CD4-positive, alpha-beta T cell treated with Interleukin-12 subunit alpha and Interleukin-12 subunit beta, for 1 hour (primary cell): ENCODE results near the gene PLCH1.
"Not testable (repeated sequence)": the region's sequence is repeated elsewhere in the genome, so short reads cannot be mapped to it uniquely, and the experiment has no call there.

Experiments used
- DNase-seq: peaks from one replicate; pipeline ENCODE4 v3.0.0-alpha.2; 2020

PLCH1 gene

DNA sequence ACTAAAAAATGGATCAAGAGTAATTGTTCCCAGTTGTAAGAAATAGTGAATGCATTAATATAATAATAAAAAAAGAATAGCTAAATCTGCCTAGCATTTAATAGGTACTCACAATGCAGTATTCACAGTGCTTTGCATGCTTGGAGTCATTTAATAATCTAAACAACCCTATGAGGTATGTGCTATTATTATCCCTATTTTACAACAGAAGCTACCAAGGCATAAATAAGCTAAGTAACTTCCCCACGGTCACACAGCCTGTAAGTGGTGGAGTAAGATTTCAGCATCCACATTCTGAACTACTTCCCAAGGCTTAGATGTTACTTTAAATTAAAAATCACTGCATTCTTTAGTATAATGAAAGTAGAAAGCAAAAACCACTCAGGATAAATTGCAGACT is 102.9 kb downstream of the PLCH1 start:
- DNase-seq, result no peak

DNA sequence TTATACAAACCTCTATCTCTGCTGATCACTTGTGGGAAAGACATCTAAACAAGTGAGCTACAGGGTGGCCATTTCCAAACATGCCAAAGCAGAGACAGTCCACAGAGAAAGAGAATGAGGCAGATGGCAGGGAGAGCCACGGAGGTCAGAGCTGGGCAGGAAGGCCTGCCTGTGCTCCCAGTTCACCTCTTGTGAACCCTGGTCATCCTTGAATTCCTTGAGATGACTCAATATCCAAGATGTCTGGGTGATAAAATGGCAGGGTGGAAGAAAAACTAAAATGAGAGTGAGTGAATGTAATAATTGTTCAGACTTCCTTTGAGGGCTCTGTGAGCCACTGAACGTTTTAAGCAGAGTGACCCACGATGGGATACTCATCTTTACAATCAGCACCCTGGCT is 104.8 kb downstream of the PLCH1 start:
- DNase-seq, result no peak

DNA sequence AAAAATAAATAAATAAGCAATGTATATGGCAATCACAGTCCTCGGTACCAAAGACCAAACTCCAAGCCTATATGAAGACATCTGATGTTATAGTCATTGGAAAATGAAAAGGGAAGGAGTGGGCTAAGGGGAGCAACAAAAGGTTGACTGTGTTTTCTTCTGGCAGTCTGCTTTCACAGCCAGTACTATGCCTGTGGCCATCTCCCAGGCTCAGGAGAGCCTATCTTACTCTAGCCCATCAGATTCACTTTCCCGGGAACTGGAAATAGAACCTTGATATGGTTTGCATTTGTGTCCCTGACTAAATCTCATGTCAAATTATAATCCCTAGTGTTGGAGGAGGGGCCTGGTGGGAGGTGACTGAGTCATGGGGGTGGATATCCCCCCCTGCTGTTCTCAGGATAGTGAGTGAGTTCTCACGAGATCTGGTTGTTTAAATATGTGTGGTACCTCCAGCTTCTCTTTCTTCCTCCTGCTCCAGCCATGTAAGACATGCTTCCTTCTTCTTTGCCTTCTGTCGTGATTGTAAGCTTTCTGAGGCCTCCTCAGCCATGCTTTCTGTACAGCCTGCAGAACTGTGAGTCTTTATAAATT is 105.3 kb downstream of the PLCH1 start:
- DNase-seq, result no peak

DNA sequence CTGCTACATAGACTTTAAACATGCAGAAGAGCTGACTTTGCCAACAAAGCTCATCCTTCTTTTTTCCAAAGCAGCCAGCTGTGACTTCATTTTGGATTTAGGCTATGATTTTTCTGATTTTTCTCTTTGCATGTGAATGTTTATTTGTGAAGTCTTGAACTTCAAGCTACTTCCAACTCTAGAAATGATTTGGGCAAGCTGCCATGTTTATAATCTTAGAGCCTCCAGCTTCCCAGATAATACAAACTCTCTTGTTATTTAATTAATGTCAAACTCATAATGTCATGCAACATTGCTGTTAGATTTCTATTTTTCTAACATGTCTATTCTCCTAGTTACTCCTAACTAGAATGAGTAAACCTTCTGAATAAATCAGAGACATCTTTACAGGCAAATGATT is 106.4 kb downstream of the PLCH1 start:
- not testable (repeated sequence) for DNase-seq

DNA sequence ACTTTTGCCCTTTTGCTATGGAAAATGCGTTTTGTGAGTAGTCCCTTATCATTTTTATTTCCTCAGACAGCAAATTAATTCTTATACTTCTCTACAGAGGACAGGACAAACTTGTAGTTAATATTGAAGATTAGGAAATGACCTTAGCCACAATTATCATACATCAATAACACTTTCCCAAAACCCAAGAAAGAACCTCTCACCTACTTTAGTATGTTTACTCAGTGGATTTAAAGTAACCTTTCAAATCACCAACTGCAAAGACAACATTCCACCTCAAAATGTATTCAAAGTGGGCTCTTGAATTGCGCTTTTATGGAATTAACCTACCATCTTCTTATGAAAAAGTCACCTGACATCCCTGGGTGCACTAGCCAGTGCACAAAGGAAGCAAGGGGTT is 107.3 kb downstream of the PLCH1 start:
- DNase-seq, result no peak

DNA sequence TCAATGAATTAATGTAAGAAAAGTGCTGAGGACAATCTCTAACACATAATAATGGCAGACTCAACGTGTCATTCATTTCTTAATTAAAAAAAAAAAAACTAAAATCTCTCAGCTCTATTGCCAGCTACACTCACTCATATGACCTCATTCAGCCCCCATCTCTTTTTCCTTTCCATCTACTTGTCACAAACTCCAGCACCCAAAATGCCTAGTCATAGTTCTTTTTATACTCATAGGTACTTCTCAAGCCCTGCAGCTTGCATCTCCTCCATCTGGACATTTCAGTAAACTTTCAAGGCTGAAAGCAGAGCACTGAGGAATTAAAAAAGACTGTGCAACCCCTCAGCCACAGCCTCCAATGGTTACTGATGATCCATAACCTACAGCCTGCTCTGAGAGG is 109.8 kb downstream of the PLCH1 start:
- no peak for DNase-seq

DNA sequence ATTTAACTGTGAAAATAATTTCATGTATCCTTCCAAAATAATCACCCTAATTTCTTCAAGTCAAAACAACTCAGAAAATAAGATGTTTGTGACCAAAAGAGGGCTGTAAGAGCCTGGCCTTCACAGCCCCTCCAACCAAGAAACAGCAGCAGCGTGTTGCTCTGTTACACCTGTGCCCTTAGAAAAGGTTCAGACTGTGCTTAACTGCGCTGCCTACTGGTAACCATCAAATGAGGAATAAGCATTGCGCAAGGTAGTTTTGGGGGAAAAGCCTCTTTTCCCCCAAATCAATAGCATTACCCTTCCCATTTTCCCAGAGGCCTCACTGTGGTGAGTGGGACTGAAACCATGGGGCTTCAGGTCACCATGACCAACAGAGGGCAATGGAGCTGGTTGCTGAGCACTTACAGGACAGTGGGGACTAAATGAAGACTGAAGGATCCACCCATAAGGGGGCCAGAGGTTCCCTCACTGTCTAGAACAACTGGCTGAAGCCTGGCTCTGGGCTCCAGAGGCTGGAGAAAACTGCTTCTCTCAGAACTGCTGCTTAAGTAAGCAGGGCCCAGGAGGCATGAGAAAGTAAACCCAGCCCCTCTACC is 110.7 kb downstream of the PLCH1 start:
- DNase-seq, result no peak

DNA sequence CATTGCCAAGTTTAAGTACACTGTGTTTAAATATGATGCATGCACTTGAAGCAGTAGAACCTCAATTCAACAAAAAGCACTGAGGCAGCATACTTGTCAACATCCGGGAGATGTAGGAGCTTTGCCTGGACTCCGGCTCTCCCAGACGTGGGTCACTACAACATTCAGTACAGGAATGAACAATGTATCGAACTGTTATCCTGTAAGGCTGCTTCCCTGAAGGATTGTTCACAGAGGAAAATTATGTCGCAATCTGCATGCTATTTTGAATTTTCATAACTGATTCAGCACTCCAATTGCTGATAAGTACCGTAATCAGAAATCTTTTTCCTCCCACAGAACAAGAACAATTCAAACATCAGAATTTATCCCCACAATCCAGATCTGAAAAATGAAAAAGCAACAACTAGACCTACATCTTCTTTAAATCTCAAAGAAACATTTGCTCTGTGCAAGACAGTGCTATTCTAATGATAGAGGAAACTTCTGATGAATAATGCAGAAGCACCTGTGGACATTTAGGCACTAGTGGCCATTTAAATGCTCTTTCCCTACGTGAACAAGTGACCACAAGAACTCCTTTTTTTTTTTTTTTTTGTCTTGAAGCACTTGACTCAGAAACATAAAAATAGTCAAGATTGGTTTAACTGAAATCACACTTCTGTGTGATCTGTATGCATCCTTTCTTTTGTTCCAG is 113.4 kb downstream of the PLCH1 start:
- no peak for DNase-seq

DNA sequence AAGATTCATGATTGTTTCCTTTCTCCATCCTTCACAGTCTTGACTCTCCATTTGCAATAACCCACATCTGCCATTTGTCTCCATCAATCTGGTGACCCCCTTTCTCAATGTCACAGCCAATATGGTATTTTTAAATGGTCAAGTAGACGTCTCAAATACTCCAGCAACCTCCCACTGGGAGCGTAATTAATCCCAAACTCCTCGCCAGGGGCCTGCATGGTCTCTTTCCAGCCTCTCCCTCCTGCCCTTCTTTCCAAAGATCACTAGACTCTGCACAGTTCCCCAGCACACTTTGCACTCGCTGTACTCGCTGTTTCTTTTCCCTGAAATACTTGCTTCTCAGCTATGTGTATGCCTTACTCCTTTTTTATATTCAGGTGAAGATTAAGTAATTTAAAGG is 115.3 kb downstream of the PLCH1 start:
- no peak for DNase-seq

DNA sequence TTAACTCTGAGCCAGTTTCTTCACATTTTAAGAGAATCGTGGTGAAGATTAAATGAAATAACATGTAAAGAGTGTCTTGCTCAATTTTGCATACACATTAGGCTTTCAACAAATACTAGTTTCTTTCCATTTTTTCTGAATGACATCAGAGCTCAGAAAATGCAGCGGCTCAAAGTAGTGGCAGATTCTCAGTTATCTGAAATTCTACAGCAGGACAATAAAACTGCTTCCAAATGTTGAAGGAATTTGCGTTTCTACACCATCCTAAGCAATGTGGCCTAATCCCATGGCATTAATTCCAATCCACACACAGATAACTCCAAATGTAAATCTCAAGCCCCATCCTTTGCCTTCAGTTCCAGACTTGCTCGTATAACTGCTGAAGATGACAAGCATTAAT is 115.8 kb downstream of the PLCH1 start:
- DNase-seq, result no peak

DNA sequence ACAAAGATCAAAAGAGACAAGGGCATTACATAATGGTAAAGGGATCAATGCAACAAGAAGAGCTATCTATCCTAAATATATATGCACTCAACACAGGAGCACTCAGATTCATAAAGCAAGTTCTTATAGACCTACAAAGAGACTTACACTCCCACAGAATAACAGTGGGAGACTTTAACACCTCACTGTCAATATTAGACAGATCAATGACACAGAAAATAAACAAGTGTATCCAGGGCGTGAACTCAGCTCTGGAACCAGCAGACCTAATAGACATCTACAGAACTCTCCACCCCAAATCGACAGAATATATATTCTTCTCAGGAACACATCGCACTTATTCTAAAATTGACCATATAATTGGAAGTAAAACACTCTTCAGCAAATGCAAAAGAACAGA is 122.2 kb downstream of the PLCH1 start:
- DNase-seq, result not testable (repeated sequence)

DNA sequence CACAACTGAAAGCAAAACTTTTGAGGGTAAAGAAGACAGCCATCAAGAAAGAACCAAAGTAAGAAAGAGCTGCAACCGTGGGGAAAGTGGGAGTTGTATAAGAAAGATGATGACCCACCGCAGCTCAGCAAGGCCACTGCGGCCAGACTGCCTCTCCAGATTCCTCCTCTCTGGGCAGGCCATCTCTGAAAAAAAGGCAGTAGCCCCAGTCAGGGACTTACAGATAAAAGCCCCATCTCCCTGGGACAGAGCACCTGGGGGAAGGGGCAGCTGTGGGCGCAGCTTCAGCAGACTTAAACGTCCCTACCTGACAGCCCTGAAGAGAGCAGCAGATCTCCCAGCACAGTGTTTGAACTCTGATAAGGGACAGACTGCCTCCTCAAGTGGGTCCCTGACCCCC is 124.3 kb downstream of the PLCH1 start:
- not testable (repeated sequence) for DNase-seq

DNA sequence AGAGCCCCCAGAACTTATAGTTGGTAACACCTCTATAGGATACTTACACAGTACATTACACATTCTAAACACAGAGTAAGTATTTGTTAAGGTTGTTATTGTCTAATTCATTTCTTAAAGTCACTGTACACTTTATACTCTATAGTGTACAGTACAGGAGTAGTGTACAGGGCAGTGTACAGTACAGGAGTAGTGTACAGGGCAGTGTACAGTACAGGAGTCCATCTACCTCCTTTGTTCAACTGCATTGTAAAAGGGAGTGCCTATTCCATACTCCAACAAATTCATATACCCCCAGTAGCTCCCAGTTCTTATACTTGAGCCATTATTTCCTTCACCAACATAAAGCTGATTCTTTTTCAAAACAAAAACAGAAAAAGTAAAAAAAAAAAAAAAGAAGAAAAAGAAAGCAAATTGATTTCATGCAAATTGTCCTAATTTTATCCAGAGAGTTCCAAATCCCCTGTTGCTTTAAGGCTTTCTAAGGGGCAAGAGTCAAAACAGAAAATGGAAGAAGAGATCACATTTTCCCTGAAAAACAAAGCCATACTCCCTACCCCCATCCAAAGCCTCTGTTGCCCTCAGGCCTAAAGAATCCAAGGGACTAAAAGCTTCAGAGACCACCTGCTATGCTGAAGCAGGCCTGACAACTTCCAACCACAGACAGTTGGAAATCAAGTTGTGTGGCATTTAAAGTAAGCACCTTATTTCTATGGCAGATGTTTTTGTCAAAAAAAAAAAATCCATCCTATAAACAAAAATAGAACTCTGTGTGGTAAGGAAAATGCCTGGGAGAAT is 125.6 kb downstream of the PLCH1 start:
- DNase-seq, result no peak

DNA sequence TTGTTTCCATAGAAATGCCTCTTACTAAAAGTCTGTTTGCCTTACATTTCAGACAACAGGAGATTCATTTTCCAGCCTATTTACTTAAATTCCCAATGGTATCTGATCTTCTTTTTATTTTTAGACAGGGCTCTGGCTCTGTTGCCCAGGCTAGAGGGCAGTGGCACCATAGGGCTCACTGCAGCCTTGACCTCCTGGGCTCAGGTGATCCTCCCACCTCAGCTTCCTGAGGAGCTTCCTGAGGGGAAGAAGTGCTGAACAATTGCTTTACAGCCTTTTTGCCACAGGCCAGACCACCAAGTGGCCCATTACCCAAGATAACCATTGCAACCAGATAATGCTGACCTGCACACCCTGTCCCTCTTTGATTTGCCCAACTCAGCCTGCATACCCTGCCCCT is 126.3 kb downstream of the PLCH1 start:
- no peak for DNase-seq

DNA sequence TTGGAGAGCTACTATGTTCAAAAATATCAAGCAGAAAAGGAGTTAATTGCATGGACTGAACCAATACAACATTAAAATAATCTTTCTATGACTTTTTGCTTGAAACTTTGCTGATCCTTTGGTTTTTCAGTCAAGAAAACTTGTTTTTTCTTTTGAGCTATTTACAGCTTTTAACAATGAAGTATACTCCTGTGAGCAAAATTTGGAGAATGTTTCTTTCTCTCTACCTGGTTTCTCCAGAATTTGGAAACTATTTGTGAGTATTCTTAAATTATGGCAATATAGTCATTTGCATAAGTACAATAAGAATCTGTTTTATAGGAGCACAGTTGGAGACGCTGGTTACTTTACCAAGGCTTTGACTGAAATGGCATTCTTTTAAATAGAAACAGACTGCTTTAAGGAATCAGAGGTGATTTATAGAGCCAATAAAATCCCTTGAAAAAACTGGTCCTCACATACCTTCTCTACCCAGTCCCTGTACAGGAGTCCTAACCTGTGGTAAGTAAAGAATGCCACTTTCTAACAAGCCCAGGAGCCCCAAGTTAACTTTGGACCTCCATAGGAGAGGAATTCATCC is 127.4 kb downstream of the PLCH1 start:
- DNase-seq, result no peak

DNA sequence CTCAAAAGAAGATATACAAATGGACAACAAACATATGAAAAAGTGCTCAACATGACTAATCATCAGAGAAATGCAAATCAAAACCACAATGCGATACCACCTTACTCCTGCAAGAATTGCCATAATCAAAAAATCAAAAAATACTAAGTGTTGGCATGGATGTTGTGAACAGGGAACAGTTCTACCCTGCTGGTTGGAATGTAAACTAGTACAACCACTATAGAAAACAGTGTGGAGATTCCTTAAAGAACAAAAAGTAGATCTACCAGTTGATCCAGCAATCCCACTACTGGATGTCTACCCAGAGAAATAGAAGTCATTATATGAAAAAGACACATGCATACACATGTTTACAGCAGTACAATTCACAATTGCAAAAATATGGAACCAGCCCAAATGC is 129.7 kb downstream of the PLCH1 start:
- DNase-seq, result not testable (repeated sequence)

DNA sequence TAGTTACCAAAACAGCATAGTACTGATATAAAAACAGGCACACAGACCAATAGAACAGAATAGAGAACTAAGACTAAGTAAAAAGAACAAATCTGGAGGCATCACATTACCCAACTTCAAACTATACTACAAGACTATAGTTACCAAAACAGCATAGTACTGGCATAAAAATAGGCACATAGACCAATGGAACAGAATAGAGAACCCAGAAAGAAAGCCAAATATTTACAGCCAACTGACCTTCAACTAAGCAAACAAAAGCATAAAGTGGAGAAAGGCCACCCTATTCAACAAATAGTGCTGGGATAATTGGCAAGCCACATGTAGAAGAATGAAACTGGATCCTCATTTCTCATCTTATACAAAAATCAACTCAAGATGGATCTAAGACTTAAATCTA is 130.5 kb downstream of the PLCH1 start:
- DNase-seq, result not testable (repeated sequence)

DNA sequence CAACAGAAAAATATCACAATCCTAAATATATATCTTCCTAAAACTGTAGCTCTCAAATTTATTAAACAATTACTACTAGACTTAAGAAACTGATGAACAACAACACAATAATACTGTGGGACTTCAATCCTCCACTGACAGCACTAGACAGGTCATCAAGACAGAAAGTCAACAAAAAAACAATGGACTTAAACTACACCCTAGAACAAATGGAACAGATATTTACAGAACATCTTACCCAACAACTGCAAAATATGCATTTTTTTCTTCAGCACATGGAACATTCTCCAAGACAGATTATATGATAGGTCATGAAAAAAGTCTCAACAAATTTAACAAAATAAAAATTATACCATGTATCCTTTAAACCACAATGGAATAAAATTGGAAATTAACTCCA is 133.4 kb downstream of the PLCH1 start:
- no peak for DNase-seq

DNA sequence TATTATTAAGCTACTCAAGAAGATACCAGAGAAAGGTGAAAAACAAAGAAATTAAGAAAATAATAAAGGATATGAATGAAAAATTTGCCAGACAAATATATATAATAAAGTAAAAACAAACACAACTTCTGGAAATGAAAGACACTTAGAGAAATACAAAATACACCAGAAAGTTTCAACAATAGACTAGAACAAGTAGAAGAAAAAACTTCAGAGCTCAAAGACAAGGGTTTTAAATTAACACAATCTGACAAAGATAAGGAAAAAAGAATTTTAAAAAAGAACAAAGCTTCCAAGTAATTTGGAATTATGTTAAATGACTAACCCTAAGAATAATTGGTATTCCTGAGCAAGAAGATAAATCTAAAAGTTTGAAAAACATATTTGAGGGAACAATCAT is 135.3 kb downstream of the PLCH1 start:
- DNase-seq, result no peak

DNA sequence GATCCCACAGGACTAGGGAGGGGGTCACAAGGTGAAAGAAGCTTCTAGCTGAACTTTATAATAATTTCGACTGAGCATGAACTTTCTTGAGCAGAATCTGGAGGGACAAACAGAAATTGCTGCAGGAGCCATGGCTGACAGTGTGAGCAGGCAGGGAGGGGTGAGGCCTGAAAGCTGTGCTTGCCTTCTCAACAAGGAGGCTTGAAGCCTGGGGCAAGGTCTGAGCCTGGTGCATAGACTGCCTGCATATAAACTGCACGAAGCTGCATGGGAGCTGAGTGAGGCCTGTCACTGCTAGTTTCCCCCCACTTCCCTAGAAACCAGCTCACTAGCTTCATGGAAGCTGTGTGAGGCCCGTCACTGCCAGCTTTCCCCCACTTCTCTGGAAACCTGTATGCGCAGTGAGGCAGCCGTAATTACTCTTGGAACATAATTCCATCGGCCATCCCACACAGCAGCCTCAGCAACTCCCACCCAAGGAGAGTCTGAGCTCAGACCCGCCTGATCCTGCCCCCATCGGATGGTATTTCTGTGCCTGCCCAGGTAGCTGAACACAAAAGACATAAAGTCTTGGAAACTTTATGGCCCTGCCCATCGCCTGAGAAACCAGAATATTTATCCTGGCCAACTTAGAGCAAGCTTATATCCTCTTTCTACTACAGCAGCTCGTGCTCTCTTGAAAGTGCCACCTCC is 136.5 kb downstream of the PLCH1 start:
- DNase-seq, result no peak

DNA sequence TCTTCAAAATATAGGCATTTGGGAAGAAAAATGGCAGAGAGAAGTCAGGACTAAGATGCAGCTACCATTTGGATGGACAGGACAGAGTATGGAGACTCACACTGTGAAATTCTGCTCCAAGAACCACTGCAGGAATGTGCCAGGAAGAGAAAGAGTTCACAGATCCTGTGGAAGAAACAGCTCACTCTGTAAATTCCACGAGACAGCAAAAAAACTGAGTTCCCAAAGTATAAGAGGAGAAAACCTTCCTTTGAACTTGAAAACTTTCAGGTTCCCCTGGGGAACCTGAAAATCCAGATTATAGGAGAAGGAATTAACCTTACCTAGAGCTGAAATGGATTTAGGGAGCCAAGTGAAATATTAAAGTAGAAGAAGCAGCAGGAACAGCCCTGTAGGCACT is 137.1 kb downstream of the PLCH1 start:
- no peak for DNase-seq

DNA sequence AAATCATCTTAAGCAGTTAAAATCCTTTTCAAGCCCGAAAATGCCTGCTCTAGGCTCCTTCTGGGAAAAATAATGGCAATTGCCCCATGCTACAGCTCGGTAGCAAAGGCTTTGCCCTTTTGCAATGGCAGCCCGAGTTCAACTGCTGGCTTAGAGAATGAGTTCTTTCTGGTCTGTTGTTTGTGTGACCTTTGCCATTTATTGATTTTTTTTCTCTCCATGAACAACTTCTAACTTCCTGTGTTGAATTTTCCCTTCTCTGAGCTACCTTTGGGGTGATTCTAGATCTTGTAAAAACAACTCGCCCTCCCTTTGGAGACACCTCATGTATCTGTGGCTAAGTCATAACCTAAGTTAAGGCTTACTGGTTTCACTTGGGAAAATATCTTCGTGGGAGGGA is 139.3 kb downstream of the PLCH1 start:
- no peak for DNase-seq

DNA sequence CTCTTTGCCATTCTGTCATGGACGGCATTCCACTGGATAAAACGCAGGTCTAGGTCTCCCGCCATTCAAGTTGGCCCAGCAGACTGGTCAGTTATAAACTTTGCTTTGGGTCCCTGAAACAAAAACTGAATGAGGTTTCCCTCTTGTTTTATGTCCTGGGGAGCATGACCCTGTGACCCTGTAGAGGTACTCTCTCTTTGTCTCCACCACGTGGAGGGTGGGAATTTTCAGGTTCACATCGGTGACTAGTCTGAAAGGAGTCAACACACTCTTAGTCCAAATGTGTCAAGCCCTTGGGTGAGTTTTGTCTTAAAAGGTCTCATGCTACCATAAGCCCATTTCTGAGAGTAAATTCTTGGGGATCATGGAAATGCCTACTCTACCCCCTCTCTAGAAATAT is 139.9 kb downstream of the PLCH1 start:
- DNase-seq, result no peak
